GM12864 (cell line): ENCODE measurements around the gene TMC5.

Experiments used
- DNase-seq: peaks from one replicate; pipeline ENCODE4 v3.0.0-alpha.2; 2011; ENCODE audit warnings: low read depth
- H3K4me3 ChIP-seq: 2 replicates; pipeline ENCODE4 v1.5.1; 2011; ENCODE audit warnings: mild to moderate bottlenecking, low read depth, low read length, control low read depth
- TF ChIP-seq, protein P1 (sequence below): IDR thresholded peaks from 2 replicates; pipeline ENCODE4 v1.5.1; 2011; ENCODE audit warnings: low read depth, mild to moderate bottlenecking, moderate library complexity, low read length, control low read depth, inconsistent platforms; ENCODE audit errors: missing control alignments

The TMC5 gene

DNA sequence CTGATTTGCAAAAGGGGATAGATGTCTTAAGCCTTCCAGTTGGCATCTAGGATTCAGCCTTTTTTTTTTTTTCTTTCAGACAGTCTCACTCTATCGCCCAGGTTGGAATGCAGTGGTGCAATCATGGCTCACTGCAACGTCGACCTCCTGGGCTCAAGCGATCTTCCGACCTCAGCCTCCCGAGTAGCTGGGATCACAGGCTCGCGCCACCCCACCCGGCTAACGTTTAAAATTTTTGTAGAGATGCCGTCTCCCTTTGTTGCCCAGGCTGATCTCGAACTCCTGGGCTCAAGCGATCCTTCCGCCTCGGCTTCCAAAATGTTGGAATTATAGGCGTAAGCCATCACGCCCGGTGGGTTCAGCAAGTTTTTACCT lies 105.5 kb downstream of the TMC5 start:
- H3K4me3 ChIP-seq = no peak overlapping the region
- DNase-seq = no peak
- TF ChIP-seq, protein P1, sequence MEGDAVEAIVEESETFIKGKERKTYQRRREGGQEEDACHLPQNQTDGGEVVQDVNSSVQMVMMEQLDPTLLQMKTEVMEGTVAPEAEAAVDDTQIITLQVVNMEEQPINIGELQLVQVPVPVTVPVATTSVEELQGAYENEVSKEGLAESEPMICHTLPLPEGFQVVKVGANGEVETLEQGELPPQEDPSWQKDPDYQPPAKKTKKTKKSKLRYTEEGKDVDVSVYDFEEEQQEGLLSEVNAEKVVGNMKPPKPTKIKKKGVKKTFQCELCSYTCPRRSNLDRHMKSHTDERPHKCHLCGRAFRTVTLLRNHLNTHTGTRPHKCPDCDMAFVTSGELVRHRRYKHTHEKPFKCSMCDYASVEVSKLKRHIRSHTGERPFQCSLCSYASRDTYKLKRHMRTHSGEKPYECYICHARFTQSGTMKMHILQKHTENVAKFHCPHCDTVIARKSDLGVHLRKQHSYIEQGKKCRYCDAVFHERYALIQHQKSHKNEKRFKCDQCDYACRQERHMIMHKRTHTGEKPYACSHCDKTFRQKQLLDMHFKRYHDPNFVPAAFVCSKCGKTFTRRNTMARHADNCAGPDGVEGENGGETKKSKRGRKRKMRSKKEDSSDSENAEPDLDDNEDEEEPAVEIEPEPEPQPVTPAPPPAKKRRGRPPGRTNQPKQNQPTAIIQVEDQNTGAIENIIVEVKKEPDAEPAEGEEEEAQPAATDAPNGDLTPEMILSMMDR = no peak

DNA sequence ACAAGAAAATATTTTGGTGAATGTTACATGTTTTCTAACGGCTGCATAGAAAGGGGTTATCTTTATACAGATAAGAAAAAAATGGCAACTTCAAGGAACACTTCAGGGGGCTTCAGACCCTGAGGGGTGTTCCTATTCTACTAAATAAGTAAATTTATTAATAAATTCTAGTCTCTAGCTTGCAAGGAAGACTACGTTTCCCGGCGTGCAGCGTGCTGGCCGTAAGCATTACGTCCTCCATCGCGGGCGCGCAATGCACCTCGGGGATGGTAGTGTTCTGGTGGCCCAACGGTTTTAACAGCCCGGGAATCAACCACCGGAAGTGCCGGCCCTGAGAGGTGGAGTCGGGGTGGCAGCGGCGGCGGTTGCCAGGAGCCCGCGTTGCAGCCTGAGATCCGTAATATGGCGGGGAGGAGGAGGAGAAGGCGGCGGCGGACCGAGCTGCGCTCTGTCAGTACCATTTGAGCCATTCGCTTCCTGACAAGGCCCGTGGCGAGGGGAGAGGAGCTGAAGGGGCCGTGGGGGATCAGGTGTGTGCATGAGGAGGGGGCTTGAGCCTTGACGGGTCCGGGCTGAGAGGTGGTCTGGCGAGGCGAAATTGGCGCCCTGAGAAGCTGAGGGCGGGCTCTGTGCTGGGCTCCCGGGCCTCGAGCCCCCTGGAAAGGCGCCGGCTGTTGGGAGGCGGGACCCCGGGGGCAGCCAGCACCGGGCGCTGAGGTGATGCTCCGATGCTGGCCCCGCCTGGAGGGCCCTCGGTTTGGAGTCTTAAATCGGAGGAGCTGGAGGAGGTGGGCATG lies 106.1 kb downstream of the TMC5 start, which contains the start of gene CCP110:
CCP110 (plus strand) TSS at position 384 of the 797 bp plus-strand sequence. CDS start 3,940 bp downstream, outside the sequence.
- H3K4me3 ChIP-seq = peak within 1 kb of the TSS; percentile 78
- TF ChIP-seq, protein P1 = no peak

DNA sequence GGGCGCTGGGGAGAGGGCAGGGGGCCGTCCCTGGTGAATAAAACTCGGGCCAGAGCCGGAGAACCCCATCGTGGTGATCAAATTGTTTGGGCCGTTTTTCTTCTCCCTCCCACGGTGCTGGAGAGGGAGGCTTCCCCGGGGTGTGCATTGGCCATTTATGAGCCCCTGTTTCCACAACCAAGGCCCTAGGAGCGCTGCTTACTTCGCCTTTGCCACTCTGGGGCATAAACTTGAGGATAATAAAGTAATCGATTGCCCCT lies 106.6 kb downstream of the TMC5 start:
- no peak for DNase-seq
- peak overlapping the region; percentile 78 for H3K4me3 ChIP-seq
- TF ChIP-seq, protein P1 = no peak

More for the DNA sequence above, 106.1 kb downstream of the TMC5 start, which contains the start of gene CCP110:
- peak; percentile 89 for DNase-seq

DNA sequence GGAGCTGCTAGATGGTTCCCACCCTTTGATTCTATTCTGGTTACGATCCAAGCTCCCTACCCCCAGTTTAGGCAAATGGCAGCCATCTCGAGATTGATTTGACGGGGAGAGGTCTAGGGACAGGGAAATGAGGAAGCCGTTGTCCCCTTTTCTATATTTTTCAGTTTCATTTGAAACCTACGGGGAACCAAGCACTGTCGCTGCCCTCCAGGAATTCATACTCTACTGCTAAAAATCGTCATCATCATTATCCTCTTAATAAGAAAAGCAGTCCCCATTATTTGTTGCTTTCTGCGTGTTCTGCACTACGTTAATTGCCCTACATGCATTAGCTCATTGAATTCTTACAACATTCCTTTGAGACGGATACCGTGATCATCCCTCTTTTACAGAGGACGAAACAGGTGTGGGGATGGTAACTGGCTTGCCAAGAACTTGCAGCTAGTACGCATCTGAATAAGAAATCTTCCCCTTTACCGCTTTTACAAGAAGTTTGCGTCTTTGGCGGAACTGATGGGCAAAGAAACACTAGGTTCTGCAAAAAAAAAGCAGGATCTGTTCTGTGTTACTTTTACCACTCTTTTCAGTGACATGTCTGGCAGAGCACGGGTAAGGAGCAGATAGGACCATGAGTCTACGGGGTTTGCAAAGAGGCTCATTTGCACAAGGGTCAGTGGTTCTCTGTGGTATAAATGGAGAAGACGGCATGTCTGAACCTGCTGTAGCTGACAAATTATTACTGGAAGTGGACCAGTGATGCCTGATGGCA lies 107.1 kb downstream of the TMC5 start:
- TF ChIP-seq, protein P1 = no peak
- H3K4me3 ChIP-seq = peak overlapping the region; percentile 78
- DNase-seq = no peak

DNA sequence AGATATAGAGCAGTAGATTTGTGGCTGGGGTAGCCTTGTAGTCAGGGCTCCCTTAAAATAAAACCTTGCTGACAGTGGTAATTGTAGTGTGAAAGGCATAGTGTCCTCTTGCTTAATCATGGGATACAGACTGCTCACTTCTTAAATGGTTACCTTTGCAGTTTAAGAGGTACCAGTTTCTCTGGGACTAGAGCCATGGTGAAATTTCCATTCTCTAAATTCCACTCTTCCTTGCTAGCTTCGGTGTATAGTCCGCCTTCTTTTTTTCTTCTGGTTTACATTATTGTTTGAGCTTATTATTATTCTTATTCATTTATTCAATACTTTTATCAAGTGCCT lies 107.7 kb downstream of the TMC5 start:
- H3K4me3 ChIP-seq = peak overlapping the region; percentile 78
- DNase-seq = no peak

DNA sequence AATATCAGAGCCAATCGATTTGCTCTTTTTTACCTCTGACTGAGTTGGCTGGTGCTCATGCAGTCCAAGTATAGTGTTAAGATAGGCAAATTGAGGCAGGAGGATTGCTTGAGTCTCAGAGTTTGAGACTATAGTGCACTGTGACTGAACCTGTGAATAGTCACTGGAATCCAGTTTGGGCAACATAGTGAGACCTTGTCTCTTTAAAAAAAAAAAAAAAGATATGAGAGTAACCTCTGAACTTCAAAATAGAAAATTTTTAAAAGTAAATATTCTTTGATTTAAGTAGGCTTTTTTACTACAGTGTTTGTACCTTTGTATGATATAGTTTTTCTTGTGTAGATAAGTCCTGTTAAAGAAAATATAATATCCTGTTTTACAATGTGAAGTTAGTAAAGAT lies 109.5 kb downstream of the TMC5 start:
- H3K4me3 ChIP-seq = no peak overlapping the region
- TF ChIP-seq, protein P1 = no peak
- DNase-seq = no peak

More for the DNA sequence above, 107.7 kb downstream of the TMC5 start:
- TF ChIP-seq, protein P1 = no peak
